ENCODE measurements around the gene SMYD1.

DNA sequence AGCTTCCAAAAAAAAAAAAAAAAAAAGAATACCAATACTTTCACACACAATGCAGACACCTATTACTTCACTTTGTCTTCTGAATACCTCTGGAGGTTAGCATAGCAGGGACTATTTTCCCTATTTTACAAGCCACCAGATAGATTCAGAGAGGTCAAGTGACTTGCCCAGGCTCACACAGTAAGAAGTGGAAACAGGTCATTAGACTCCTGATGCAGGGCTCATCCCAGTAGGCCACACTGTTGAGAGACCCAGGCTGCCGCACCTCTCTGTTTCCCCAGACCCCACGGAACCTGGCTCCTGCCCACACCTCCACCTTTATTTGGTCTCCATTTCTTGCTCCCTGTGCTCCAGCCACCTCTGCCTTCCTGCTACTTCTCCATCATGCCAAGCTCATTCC, 19.4 kb downstream of the SMYD1 start:
- TF ChIP-seq POLR2A (IDR thresholded peaks at IDR 0.05), result no peak
- TF ChIP-seq, protein P1, sequence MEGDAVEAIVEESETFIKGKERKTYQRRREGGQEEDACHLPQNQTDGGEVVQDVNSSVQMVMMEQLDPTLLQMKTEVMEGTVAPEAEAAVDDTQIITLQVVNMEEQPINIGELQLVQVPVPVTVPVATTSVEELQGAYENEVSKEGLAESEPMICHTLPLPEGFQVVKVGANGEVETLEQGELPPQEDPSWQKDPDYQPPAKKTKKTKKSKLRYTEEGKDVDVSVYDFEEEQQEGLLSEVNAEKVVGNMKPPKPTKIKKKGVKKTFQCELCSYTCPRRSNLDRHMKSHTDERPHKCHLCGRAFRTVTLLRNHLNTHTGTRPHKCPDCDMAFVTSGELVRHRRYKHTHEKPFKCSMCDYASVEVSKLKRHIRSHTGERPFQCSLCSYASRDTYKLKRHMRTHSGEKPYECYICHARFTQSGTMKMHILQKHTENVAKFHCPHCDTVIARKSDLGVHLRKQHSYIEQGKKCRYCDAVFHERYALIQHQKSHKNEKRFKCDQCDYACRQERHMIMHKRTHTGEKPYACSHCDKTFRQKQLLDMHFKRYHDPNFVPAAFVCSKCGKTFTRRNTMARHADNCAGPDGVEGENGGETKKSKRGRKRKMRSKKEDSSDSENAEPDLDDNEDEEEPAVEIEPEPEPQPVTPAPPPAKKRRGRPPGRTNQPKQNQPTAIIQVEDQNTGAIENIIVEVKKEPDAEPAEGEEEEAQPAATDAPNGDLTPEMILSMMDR (IDR thresholded peaks at IDR 0.05), result no peak
